SH-SY5Y (cell line): ENCODE data around the gene MRPL50.

ENCODE experiments used
- GATA2 ChIP-seq: IDR thresholded peaks from 2 replicates; pipeline ENCODE4 v1.6.1; 2011; ENCODE audit warnings: mild to moderate bottlenecking, low read depth, low read length
- GATA3 ChIP-seq: IDR thresholded peaks from 2 replicates; pipeline ENCODE4 v1.6.1; 2011; ENCODE audit warnings: low read depth, mild to moderate bottlenecking, low read length, moderate library complexity

Gene MRPL50

GRCh38 chr9:101428909-101429308, 30.5 kb upstream of the MRPL50 start:
- TF ChIP-seq GATA3 = no peak
- TF ChIP-seq GATA2 = no peak

- TF ChIP-seq GATA2 (no peak), GATA3 (no peak)
These were observed 29.7 kb upstream of the MRPL50 start for GRCh38 chr9:101427957-101428655.

DNA sequence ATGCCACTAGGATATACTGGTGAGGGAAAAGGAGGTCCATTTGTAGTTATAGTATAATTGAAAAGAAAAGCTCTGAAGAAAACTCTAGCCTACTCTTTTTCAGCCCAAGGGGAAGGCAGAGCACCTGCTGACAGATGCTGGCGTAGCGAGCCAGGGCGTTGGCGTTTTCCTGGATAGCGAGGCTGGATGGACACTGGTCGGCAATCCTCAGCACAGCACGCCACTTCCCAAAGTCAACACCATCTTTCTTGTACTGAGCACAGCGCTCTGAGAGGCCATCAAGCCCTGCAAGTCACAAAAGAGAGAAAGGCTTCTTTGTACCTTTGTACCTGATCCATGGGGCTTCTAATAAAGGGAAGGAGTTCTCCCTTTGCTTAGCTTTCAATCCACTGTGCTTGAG, 28.9 kb upstream of the MRPL50 start:
- TF ChIP-seq GATA3 (no peak), GATA2 (no peak)

DNA sequence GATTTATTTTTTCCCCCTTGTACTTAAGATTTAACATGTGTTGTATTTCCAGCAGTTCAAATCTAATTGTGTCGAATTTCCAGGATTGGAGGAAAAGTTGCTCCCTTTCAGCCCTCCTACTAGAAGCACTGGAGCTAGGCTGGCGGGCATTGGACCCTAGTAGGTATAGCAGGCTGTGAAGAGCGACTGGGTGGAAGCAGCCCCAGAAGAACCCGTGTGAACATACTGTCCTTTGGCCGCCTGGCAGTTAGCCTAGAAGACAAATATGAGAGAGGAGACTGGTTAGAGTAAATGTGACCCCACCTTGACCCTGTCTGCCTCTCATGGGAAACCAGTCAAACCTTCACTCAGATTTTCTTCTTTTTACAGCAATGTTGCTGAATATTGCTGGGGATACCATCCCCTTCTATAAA, 23.2 kb upstream of the MRPL50 start:
- TF ChIP-seq GATA2 = no peak
- no peak for TF ChIP-seq GATA3

DNA sequence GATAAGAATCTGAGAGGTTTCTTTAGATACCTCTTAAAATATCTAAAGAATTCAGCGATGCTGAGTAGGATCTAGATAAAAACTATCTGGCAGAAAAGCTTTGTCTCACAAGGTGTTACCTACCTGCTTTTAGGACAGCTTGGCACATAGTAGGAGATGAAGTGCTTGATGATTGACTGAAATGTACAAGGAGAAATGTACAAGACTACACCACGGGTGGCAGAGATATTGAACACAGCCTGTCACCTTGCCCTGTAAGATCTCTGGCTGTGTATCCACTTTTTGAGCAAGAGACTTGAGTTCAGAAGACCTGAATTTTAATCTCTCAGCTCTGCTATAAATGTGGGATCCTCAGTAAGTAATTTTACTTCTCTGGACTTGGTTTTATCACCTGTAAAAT, 21.4 kb upstream of the MRPL50 start:
- no peak for TF ChIP-seq GATA2
- no peak for TF ChIP-seq GATA3

- TF ChIP-seq GATA3 (no peak), GATA2 (no peak)
These were observed 20.4 kb upstream of the MRPL50 start for GRCh38 chr9:101418518-101419430.

GRCh38 chr9:101417977-101418376, 19.6 kb upstream of the MRPL50 start:
- TF ChIP-seq GATA3 = no peak
- no peak for TF ChIP-seq GATA2

- TF ChIP-seq GATA2 = no peak
These were observed 19.0 kb upstream of the MRPL50 start for GRCh38 chr9:101417389-101417788.

DNA sequence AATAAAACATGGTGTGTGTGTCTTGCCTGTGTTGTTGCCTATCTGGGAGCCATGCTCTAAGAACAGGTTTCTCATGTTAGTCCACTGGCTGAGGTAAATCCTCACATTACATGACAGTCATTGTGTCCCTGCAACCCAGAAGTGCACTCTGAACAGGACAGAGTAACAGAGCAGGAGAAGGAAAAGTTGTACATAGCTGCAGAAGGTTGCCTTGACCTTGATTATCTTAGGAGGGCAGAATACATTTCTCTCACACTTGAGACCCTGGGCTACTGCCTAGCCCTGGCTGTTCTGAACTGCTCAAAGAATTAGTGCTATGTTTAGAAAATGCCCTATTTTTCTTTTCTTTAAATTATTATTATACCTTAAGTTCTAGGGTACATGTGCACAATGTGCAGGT, 17.2 kb upstream of the MRPL50 start:
- no peak for TF ChIP-seq GATA2
- no peak for TF ChIP-seq GATA3

DNA sequence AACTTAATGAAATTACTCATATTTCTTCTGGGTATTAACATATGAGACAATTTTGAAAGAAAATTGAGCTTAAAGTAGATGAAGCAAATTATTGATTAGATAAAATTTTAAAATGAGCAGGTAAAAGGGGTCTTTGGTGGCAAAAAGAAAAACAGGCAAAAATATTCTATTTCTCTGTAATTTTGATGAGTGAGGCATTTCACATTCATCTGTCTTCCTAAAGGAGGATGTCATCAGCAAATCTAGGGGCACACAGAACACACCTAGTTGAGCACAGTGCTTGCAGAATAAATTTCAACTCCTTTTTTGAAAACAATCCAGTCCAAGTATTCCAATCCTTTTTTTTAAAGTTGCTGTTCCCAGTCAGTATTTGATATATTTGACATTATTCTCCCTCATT, 16.4 kb upstream of the MRPL50 start:
- TF ChIP-seq GATA2 (no peak), GATA3 (no peak)

DNA sequence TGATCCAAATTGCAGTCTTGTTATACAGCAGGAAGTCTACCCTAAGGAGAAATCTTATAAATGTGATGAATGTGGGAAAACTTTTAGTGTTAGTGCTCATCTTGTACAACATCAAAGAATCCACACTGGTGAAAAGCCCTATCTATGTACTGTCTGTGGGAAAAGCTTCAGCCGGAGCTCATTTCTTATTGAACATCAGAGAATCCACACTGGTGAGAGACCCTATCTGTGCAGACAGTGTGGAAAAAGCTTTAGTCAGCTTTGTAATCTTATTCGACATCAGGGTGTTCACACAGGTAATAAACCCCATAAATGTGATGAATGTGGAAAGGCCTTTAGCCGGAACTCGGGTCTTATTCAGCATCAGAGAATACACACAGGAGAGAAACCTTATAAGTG, 10.7 kb upstream of the MRPL50 start:
- TF ChIP-seq GATA3 = no peak
- TF ChIP-seq GATA2 = no peak

GRCh38 chr9:101408374-101409078, 10.1 kb upstream of the MRPL50 start:
- TF ChIP-seq GATA3 (no peak), GATA2 (no peak)

- no peak for TF ChIP-seq GATA2
- TF ChIP-seq GATA3 = no peak
These were observed 5.3 kb upstream of the MRPL50 start for GRCh38 chr9:101403516-101404285.

GRCh38 chr9:101400120-101400519, 1.7 kb upstream of the MRPL50 start:
- TF ChIP-seq GATA3 (no peak), GATA2 (no peak)
